ENCODE data around the gene ENDOU. TPM values are rescaled to one million over a fixed set of nuclear protein-coding genes. Genes with fewer than 3 reads are reported as not detected.

The ENDOU gene
- total RNA-seq, 2 donors from 2014 or later, result 1.0 TPM; not detected in 1

GRCh38 chr12:47757840-47758583 is 32.7 kb upstream of the ENDOU start:
- Histone ChIP-seq H3K9me3 (no peaks in the 10 kb centered on the region), H3K4me1 (replicated peaks) (peaks cover 26% of the 10 kb centered on the region), H3K27ac (peak overlapping the region; percentile 76 to 78), H3K4me3 (peak overlapping the region; percentile 51 to 60), H3K27me3 (replicated peaks; ENCODE audit: insufficient read depth) (no peaks in the 10 kb centered on the region), H3K36me3 (no peaks in the 10 kb centered on the region)
- DNase-seq (ENCODE audit: low spot score), result no peak
- 22% methylated on average over 9 of the region's 20 CpGs for WGBS
- no peak for TF ChIP-seq CTCF (IDR thresholded peaks at IDR 0.05)
- no peak for TF ChIP-seq POLR2AphosphoS5 (IDR thresholded peaks at IDR 0.05)
- TF ChIP-seq POLR2A (IDR thresholded peaks at IDR 0.05), result no peak
- intact Hi-C loops (cut with DNase I), result loop anchor here (1.0 to 5.0 kb wide), 2 partner anchors 16 to 41 kb away; no protein-coding TSS in a partner anchor

- H3K4me3 ChIP-seq, result peak overlapping the region; percentile 51 to 60
- H3K4me1 ChIP-seq (replicated peaks), result peaks cover 28% of the 10 kb centered on the region
- WGBS, result 53% methylated on average over 7 of the region's 7 CpGs
- intact Hi-C loops (cut with DNase I), result loop anchor here (1.0 to 5.0 kb wide), 2 partner anchors 17 to 40 kb away; no protein-coding TSS in a partner anchor
- TF ChIP-seq POLR2AphosphoS5 (IDR thresholded peaks at IDR 0.05), result no peak
- TF ChIP-seq CTCF (IDR thresholded peaks at IDR 0.05), result no peak
- TF ChIP-seq POLR2A (IDR thresholded peaks at IDR 0.05), result no peak
- no peaks in the 10 kb centered on the region for H3K9me3 ChIP-seq
- no peak for DNase-seq (ENCODE audit: low spot score)
- H3K27me3 ChIP-seq (replicated peaks; ENCODE audit: insufficient read depth), result no peaks in the 10 kb centered on the region
- H3K27ac ChIP-seq, result peak overlapping the region; percentile 76 to 78
- no peaks in the 10 kb centered on the region for H3K36me3 ChIP-seq
Observed at GRCh38 chr12:47757364-47757839, 32.1 kb upstream of the ENDOU start.

DNA sequence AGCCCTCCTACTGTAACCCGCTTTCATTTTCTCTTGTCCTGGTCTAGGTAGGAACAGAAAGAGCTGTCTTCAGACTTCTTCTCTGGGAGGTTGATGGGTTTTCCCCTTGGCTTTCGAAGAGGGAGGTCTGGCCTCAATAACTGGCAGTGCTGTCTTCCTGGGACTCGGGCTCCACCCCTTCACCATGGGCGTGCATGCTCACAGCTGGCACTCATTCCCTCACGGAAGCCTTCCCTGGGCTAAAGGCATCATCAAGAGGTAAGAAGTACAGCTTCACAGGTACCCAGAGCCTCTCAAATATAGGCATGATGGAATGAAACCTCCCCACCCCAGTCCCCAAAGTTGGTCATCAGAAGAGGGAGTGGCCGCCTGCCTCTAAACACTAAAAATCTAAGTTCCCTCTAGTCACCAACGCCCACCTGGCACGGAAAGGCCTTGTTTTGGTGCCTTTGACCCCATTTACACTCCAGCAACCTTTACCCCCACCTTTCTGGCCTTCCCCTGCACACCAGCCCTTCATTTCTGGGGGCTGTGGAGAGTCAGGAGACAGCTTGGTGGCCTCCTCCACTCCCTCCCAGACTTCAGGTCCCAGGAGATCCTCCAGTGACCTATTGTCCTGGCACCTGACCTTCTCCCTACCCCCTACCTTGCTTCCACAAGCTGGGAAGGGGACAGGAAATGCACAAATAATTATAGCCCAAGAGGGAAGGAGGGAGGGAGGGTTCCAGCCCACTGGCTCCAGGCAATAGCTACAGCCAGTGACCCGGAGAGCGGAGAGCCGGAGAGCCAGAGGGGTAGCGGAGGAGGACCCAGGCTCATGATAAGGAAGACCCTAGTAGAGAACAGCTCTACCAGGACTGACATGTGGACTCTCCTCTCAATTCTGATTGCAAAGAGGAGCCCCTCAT is 30.6 kb upstream of the ENDOU start:
- DNase-seq (ENCODE audit: low spot score), result peak; percentile 76
- intact Hi-C loops (cut with DNase I), result loop anchor here (5.0 kb wide), 1 partner anchor 39 kb away; no protein-coding TSS in a partner anchor
- peaks cover 28% of the 10 kb centered on the region for H3K4me1 ChIP-seq (replicated peaks)
- no peak for TF ChIP-seq CTCF (IDR thresholded peaks at IDR 0.05)
- no peak for TF ChIP-seq POLR2A (IDR thresholded peaks at IDR 0.05)
- peak; percentile 40 for TF ChIP-seq POLR2AphosphoS5 (IDR thresholded peaks at IDR 0.05)
- H3K4me3 ChIP-seq, result no peak overlapping the region
- 68% methylated on average over 12 of the region's 12 CpGs for WGBS
- H3K36me3 ChIP-seq, result no peaks in the 10 kb centered on the region
- no peaks in the 10 kb centered on the region for H3K27me3 ChIP-seq (replicated peaks; ENCODE audit: insufficient read depth)
- peak overlapping the region; percentile 67 to 71 for H3K27ac ChIP-seq
- no peaks in the 10 kb centered on the region for H3K9me3 ChIP-seq

- no peak for TF ChIP-seq POLR2A (IDR thresholded peaks at IDR 0.05)
- TF ChIP-seq POLR2AphosphoS5 (IDR thresholded peaks at IDR 0.05), result peak; percentile 53
- TF ChIP-seq CTCF (IDR thresholded peaks at IDR 0.05), result peak in 1 of 4 experiments; percentile 3
- Histone ChIP-seq H3K4me1 (replicated peaks) (peaks cover 28% of the 10 kb centered on the region), H3K27ac (peak overlapping the region; percentile 67 to 71), H3K27me3 (replicated peaks; ENCODE audit: insufficient read depth) (no peaks in the 10 kb centered on the region), H3K4me3 (no peak overlapping the region), H3K36me3 (no peaks in the 10 kb centered on the region), H3K9me3 (no peaks in the 10 kb centered on the region)
- 29% methylated on average over 3 of the region's 3 CpGs for WGBS
- DNase-seq (ENCODE audit: low spot score), result peak; percentile 80
- intact Hi-C loops (cut with DNase I), result loop anchor here (5.0 kb wide), 1 partner anchor 38 kb away; no protein-coding TSS in a partner anchor
Observed at GRCh38 chr12:47754881-47755280, 29.6 kb upstream of the ENDOU start.
